Right lobe of liver (tissue), 4 donors: ENCODE results near the gene NDUFA8.

Experiments
- POLR2A ChIP-seq: fragments of 450-650 bp; IDR thresholded peaks from one replicate; pipeline ENCODE4 v1.6.1; 2017; ENCODE audit warnings: antibody characterized with exemption, mild to moderate bottlenecking
- TF ChIP-seq, protein P1 (sequence below), 4 donors: fragments of 200-600 bp in 3 of 4; fragments of 450-650 bp in 1 of 4; IDR thresholded peaks; one replicate each; pipeline versions ENCODE4 v1.5.1 to v1.8.0; 2016 to 2022; ENCODE audit warnings: antibody characterized with exemption in 4 of 4, mild to moderate bottlenecking in 2 of 4
- donor health status: DM: no; HTN: no; CAD: no.
- donor health status: DM: no; HTN: no; CAD: no.
- donor health status: DM: no; HTN: yes; CAD: no.

GRCh38 chr9:122192261-122192875 is 32.8 kb upstream of the NDUFA8 start:
- TF ChIP-seq, protein P1, sequence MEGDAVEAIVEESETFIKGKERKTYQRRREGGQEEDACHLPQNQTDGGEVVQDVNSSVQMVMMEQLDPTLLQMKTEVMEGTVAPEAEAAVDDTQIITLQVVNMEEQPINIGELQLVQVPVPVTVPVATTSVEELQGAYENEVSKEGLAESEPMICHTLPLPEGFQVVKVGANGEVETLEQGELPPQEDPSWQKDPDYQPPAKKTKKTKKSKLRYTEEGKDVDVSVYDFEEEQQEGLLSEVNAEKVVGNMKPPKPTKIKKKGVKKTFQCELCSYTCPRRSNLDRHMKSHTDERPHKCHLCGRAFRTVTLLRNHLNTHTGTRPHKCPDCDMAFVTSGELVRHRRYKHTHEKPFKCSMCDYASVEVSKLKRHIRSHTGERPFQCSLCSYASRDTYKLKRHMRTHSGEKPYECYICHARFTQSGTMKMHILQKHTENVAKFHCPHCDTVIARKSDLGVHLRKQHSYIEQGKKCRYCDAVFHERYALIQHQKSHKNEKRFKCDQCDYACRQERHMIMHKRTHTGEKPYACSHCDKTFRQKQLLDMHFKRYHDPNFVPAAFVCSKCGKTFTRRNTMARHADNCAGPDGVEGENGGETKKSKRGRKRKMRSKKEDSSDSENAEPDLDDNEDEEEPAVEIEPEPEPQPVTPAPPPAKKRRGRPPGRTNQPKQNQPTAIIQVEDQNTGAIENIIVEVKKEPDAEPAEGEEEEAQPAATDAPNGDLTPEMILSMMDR (IDR thresholded peaks at IDR 0.05) = no peak
- no peak for TF ChIP-seq POLR2A
